B cell (primary cell): ENCODE measurements around the gene CTXND1.

ENCODE experiments used
- CTCF ChIP-seq: fragments of 200-600 bp; IDR thresholded peaks from one replicate; pipeline ENCODE4 v1.8.0; 2022; ENCODE audit warnings: antibody characterized with exemption, mild to moderate bottlenecking
- EZH2 ChIP-seq: IDR thresholded peaks from 2 replicates; pipeline ENCODE4 v1.6.1; 2012; ENCODE audit warnings: borderline replicate concordance, low read depth, mild to moderate bottlenecking, moderate library complexity, low read length; ENCODE audit not compliant: insufficient read depth, poor library complexity, severe bottlenecking

GRCh38 chr15:80242802-80243201 is 9.2 kb downstream of the CTXND1 start:
- no peak for TF ChIP-seq CTCF
- no peak for TF ChIP-seq EZH2
